Type B pancreatic cell (in vitro differentiated cells): ENCODE data around the gene PALD1. TPM values are rescaled to one million over a fixed set of nuclear protein-coding genes. Genes with fewer than 3 reads are reported as not detected.

Source experiments
- DNase-seq: peaks from one replicate; pipeline ENCODE4 v3.0.0; 2021; ENCODE audit warnings: mixed read lengths; ENCODE audit not compliant: unreplicated experiment; ENCODE audit errors: extremely low spot score
- H3K27ac Mint-ChIP-seq: 2 replicates; pipeline ENCODE4 v1.8.0; 2021; ENCODE audit warnings: mild to moderate bottlenecking, mixed read lengths
- H3K27me3 Mint-ChIP-seq: 2 replicates; pipeline ENCODE4 v1.8.0; 2021; ENCODE audit warnings: mixed read lengths
- H3K36me3 Mint-ChIP-seq: 2 replicates; pipeline ENCODE4 v1.8.0; 2021; ENCODE audit warnings: mixed read lengths
- H3K4me1 Mint-ChIP-seq: one replicate; pipeline ENCODE4 v1.8.0; 2021; ENCODE audit warnings: mixed read lengths; ENCODE audit not compliant: unreplicated experiment
- H3K4me3 Mint-ChIP-seq: 2 replicates; pipeline ENCODE4 v1.8.0; 2021; ENCODE audit warnings: mild to moderate bottlenecking, mixed read lengths
- H3K9me3 Mint-ChIP-seq: 2 replicates; pipeline ENCODE4 v1.8.0; 2021; ENCODE audit warnings: mixed read lengths
- CTCF ChIP-seq: fragments of 200-600 bp; sonication (generic); conservative IDR thresholded peaks from 2 replicates; pipeline ENCODE4 v1.5.0; 2021; ENCODE audit warnings: antibody characterized with exemption, mild to moderate bottlenecking
- total RNA-seq: library from RNA; stranded (reverse); gene quantifications from 2 replicates; pipeline ENCODE4 v1.2.1, GENCODE V29; 2021; ENCODE audit warnings: low replicate concordance

The PALD1 gene
- total RNA-seq, 1 donor from 2014 or later, result 9.6 TPM

- H3K36me3 Mint-ChIP-seq, result no peaks in the 10 kb centered on the region
- H3K4me3 Mint-ChIP-seq, result no peak overlapping the region
- H3K27ac Mint-ChIP-seq, result no peak overlapping the region
- no peaks in the 10 kb centered on the region for H3K9me3 Mint-ChIP-seq
- no peak for TF ChIP-seq CTCF
- H3K4me1 Mint-ChIP-seq, result peaks cover 46% of the 10 kb centered on the region
- H3K27me3 Mint-ChIP-seq, result peaks cover 4% of the 10 kb centered on the region
- no peak for DNase-seq
These were observed 82.5 kb downstream of the PALD1 start for GRCh38 chr10:70561070-70561469.

- H3K4me3 Mint-ChIP-seq, result no peak overlapping the region
- H3K27me3 Mint-ChIP-seq, result peaks cover 4% of the 10 kb centered on the region
- peaks cover 46% of the 10 kb centered on the region for H3K4me1 Mint-ChIP-seq
- no peaks in the 10 kb centered on the region for H3K9me3 Mint-ChIP-seq
- H3K27ac Mint-ChIP-seq, result no peak overlapping the region
- no peak for DNase-seq
- TF ChIP-seq CTCF, result no peak
- no peaks in the 10 kb centered on the region for H3K36me3 Mint-ChIP-seq
These were observed 83.0 kb downstream of the PALD1 start for GRCh38 chr10:70561558-70561957.

GRCh38 chr10:70562036-70562755, 83.6 kb downstream of the PALD1 start:
- DNase-seq, result no peak
- Mint-ChIP-seq H3K4me3 (no peak overlapping the region), H3K27me3 (peaks cover 4% of the 10 kb centered on the region), H3K4me1 (peaks cover 46% of the 10 kb centered on the region), H3K27ac (peak overlapping the region; percentile 18), H3K36me3 (no peaks in the 10 kb centered on the region), H3K9me3 (no peaks in the 10 kb centered on the region)
- no peak for TF ChIP-seq CTCF

- DNase-seq, result no peak
- no peaks in the 10 kb centered on the region for H3K9me3 Mint-ChIP-seq
- H3K36me3 Mint-ChIP-seq, result no peaks in the 10 kb centered on the region
- peaks cover 4% of the 10 kb centered on the region for H3K27me3 Mint-ChIP-seq
- no peak overlapping the region for H3K27ac Mint-ChIP-seq
- no peak for TF ChIP-seq CTCF
- H3K4me1 Mint-ChIP-seq, result peaks cover 44% of the 10 kb centered on the region
- H3K4me3 Mint-ChIP-seq, result no peak overlapping the region
These were observed 84.7 kb downstream of the PALD1 start for GRCh38 chr10:70563230-70563629.

GRCh38 chr10:70564113-70564725, 85.7 kb downstream of the PALD1 start:
- H3K9me3 Mint-ChIP-seq, result no peaks in the 10 kb centered on the region
- TF ChIP-seq CTCF, result no peak
- H3K27me3 Mint-ChIP-seq, result peaks cover 5% of the 10 kb centered on the region
- no peak overlapping the region for H3K27ac Mint-ChIP-seq
- H3K4me3 Mint-ChIP-seq, result no peak overlapping the region
- peaks cover under 1% of the 10 kb centered on the region for H3K36me3 Mint-ChIP-seq
- peaks cover 34% of the 10 kb centered on the region for H3K4me1 Mint-ChIP-seq
- DNase-seq, result no peak
